HuH-7.5 (cell line): ENCODE data around the gene ABHD16B.
A peak's percentile ranks its signal among the peaks of the same experiment; 100 is the strongest.
"Not testable (repeated sequence)": the region's sequence is repeated elsewhere in the genome, so short reads cannot be mapped to it uniquely, and the experiment has no call there.

Experiments
- DNase-seq: peaks from one replicate; pipeline ENCODE4 v3.0.0; 2011; ENCODE audit warnings: low spot score

The ABHD16B gene

DNA sequence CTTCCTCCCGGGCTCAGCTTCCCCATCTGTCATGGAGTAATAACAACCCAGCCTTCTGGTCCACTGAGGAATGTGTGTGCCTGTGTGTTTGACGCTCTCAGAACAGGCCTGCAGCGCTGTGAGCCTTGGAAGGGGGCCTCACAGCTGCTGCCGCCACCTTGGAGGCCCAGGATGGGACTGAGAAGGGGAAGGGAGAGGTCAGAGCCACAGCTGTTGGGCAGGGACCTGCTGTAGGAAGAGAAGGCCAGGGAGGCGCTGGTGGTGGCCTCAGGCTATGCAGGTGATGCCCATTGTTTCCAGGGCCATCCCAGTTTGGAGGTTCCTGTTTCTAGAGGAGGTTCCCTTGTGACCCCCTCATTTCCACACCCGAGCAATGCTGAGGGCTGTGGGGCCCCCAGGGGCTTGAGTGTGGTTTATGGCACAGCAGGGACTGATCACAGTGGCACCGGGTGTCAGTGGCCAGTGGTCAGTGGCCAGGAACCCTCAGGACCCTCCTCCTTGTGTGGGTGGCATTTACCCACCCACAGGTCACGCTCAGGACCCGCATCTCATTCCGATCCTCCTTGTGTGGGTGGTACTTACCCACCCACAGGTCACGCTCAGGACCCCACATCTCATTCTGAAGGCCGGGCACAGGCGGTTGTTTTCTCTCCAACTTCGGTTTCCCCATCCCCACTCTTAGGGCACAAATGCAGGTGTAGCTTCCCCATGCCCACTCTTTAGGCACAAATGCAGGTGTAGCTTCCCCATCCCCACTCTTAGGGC, 17.8 kb downstream of the ABHD16B start:
- DNase-seq = no peak

DNA sequence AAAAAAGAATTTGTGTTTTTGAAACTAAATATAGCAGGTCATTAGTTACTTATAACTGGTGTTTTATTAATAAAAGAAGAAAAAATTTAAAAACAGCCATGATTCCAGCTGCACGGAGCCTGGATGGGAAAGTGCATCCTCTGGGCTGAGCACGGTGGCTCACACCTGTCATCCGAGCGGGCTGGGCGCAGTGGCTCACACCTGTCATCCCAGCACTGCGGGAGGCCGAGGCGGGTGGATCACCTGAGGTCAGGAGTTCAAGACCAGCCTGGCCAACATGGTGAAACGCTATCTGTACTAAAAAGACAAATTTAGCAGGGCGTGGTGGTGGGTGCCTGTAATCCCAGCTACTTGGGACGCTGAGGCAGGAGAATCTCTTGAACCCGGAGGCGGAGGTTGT, 19.6 kb downstream of the ABHD16B start:
- not testable (repeated sequence) for DNase-seq

DNA sequence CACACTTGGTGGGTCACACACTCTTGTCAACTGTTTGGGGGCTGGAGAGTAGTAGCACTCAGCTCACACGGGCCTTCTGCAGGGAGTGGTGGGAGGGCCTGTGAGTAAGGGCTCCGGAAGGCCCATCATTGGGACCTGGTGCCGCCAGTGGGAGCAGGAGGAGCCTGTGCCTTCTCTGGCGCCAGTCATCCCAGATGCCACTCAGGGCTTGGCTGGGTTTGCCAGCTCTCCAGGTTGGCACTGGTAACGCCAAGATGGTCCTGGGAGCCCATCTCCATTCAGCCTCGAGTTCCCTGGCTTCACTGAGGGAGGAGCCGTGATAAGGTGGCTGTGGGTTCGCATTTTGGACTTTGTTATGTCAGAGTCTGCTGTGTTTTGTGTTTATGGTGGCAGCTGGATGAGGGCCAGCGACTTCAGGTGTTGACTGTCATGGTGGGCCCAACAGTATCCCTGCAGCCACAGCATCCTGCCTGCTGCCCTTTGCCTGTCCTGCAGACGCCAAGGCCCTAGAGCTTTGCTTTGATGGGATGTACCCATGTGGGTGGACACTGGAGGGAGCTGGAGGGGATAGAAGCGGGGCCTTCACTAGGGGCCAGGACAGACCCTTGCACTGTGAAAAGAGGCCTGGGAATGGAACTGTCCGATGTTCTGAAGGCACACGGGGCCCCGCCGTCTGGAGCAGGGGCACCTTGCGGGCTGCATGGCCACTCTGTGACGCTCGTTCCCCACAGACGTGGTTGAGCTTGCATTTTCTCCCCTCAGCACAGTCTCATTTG, 20.3 kb downstream of the ABHD16B start:
- DNase-seq = no peak

DNA sequence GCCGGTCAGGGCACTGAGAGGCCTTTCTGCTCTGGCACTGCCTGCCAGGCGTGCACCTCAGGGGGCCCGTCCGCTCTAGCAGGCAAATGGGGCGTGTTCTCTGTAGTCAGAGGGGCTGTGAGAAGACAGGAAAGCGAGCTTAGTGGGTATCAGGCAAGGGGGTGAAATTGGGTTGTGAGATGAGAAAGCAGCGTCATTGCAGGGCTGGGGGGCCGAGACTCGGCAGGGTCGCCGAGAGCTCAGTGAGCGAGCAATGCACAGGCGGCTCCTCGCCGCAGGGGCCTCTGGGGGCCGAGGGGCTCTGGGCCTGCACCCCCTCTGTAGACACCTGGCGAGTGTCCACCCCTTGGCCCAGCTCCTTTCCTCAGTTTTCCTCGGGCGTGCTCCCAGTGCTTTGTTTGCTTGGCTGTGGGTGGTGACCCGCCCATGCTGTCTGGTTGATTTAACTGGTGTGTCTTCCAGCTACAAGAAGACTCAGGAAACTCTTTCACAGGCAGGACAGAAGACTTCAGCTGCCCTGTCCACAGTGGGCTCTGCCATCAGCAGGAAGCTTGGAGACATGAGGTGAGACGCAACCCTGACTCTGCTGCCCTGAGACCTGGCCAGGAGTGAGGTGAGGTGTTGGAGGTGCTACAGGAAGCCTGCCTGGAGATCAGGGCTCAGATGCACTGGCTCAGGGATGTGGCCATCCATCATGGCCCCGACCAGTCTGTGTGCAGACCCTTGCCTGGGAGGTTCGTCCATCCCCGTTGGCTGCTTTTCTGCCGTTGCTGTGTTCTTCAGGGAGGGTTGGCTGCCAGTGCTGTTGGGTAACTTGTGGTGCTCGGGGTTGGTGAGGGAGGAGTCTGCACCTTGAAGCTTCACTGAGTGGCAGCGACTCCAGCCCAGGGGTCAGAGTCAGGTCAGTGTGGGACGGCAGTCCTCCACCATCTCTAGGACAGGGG, 21.2 kb downstream of the ABHD16B start:
- DNase-seq = no peak

DNA sequence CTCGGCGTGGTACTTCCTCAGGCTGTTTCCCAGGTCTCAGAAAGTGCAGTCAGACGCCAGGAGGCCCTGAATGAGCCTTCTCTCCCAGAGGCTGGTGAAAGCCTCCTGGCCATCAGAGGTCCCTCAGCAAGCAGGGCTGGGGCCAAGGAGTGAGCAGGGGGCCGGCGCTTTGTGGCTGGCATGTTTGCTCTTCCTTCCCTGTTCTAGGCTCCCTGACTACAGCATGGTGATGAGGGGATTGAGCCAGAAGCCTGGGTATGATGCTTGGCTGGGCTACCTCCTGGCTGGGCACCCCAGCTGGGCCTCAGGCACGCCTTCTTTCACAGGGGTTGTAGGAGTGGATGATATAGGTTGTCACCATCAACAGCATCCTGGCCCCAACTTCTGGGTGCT, 21.9 kb downstream of the ABHD16B start:
- no peak for DNase-seq

DNA sequence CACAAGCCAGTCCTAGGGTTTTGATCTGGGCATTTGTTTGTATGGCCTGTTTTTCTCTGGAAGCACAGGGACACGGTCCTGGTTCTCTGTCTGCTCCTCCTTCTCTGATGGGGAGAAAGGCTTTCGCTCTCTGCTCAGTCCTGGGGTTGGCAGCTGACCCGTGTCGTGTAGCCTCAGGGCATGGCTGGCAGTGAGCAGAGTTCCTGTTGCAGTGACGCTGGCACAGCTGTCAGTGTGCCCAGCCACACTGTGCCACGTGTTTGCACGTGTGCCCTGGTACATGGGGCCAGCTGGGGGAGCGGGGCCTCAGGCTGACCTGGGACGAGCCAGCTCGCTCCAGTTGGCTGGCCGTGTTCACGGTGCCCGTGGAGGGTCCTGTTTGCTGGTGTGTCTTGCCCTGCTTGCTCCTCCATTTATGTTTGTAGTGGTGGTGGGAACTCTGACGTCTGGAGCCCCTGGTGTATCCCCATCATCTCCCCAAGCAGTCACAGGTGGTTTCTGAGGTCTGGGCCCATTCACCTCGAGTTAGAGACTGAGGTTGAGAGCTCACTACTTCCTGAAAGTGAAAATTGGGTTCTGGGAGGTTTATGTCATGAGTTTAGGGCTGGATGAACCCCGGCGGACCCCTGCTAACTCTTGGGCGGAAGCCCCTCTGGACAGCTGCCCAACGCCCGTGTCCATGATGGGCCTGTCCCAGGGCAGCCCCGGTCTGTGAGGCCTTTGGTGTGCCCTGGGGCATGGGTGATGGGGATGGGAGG, 23.4 kb downstream of the ABHD16B start:
- DNase-seq = no peak

DNA sequence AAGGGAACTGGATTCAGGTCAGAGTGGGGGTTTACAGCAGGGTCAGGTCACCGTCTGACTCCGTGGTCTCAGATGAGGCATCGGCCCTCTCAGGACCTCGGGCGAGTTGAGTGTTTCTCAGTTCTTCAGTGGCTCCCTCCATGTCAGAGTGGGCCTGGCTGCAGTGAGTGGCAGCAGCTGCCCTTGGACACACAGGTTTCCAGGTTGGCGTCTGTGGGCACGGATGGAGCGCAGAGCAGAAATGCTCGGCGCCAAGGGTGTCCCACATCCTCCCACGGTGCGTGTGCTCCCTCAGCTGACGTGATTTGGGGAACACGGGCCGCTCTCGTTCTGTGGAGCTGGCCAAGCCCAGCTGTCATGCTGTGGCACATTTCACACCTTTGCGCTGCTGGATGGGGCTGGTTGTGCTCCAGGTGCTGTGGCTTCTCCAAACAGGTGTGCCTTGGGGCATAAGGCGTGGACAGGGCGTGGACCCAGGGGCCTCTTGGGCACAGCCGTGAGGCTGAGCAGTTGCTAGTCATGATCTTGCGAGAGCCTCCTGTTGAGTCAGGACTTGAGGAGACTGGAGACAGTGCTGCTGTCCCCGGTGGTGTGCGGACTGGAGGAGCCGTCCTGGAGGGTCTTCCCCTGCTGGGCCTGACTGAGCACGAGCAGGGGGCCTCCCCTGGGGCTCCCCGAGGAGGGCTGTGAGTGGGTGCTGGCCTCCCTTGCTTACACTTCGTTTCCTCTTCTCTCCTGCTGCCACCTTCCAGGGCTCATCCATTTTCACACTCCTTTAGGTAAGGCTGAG, 24.2 kb downstream of the ABHD16B start:
- no peak for DNase-seq

DNA sequence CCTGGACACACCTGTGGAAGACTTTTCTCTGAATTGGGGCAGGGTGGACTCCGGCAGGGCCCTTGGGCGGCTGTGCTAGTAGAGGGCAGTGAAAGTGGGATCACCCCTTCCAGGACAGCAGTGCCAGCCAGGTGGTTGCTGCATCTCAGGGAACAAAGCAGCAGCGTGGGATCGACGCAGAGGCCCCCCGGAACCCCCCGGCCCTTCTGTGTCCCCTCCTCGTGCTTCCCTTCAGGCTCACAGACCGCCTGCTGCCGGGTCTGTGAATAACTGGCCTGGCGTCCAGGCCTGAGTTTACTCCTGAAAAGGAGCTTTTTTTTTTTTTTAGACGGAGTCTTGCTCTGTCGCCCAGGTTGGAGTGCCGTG, 24.7 kb downstream of the ABHD16B start:
- no peak for DNase-seq

DNA sequence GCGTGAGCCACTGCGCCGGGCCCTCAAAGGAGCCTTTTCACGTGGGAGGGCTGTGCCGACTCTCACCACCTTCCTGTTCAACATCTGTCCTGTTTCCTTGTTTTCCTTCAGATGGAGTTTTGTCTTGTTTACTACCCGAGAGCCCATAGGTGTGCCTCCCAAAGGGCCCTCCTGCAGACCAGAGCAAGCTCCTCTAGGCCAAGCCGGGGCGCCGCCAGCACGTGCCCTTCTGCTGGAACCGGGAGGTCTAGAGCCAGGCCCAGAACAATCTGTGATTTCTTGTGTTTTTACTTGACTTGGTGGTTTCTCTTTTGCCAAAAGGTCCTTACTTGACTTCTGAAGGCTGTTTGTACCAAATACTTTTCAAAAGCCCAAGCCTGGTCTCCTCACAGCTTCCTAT, 25.6 kb downstream of the ABHD16B start:
- DNase-seq = no peak

DNA sequence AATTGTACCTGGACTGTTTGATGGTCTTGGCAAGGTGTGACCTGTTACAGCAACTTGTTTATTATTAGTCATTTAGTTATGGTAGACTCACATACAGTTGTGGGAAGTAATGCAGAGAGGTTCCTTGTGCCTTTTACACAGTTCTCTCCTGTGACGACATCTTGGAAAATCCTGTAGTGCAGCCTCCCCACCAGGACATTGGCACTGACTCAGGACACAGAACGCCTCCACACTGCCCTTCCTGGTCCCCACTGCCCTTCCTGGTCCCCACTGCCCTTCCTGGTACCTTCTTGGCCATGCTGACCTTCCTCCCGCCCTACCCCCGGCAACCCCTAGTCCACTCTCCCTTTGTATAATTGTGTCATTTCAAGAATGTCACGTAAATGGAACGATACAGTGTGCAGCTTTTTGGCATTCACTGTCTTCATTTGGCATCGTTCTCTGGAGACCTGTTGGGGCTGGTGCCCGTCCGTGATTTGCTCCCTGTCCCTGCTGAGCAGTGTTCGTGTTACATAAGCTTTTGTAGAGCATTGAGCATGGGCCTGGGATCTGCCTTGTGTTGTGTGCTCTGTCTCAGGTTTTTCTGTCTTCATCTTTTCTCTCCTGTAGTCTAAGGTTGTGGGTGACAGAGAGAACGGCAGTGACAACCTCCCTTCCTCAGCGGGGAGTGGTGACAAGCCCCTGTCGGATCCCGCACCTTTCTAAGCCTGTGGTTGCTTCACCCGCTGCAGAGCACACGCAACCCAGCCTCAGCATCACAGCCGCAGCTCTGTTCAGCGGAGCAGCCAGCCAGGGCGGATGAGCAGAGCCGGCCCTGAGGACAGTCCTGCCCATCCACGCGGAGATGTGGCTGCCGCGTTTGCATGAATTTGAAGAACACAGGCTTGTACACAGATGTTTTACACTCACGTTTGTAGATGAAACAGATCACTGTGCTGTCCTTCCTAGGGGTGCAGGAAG, 28.2 kb downstream of the ABHD16B start:
- DNase-seq = no peak

DNA sequence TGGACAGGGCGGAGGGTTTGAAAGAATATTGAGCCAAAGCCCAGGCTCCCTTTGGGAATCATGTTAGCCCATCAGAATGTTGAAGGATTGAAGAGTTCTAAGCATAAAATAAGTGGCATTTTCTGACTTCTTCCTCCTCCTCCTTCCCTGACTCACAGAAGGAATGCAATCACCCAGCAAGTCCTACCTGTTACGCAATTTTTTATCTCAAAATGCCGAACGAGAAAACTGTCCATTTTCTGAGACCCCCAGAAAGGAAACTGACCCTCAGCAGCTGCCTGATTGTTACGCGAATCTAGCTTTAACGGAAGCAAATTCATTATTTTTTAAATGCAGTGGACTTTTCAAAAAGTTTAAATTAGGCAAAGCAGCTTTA, 28.9 kb downstream of the ABHD16B start:
- no peak for DNase-seq

DNA sequence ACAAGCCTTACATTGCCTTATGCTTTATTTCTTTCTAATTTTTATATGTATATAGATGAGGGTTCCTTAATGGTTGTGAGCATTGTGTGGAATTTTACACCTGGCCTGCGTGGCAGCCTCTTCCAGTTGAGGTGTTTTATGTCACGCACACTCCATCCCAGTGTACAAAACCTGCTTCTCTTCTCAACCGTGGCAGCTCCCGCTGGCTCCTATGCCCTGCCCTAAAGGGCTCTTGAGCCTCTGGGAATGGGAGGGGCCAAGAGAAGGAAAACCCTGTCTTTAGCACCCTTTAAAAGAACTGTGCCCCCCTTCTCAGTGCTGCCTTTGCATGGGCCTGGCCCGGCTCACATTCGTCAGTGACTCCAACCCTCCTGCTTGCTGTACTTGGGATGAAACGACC, 29.3 kb downstream of the ABHD16B start:
- no peak for DNase-seq

DNA sequence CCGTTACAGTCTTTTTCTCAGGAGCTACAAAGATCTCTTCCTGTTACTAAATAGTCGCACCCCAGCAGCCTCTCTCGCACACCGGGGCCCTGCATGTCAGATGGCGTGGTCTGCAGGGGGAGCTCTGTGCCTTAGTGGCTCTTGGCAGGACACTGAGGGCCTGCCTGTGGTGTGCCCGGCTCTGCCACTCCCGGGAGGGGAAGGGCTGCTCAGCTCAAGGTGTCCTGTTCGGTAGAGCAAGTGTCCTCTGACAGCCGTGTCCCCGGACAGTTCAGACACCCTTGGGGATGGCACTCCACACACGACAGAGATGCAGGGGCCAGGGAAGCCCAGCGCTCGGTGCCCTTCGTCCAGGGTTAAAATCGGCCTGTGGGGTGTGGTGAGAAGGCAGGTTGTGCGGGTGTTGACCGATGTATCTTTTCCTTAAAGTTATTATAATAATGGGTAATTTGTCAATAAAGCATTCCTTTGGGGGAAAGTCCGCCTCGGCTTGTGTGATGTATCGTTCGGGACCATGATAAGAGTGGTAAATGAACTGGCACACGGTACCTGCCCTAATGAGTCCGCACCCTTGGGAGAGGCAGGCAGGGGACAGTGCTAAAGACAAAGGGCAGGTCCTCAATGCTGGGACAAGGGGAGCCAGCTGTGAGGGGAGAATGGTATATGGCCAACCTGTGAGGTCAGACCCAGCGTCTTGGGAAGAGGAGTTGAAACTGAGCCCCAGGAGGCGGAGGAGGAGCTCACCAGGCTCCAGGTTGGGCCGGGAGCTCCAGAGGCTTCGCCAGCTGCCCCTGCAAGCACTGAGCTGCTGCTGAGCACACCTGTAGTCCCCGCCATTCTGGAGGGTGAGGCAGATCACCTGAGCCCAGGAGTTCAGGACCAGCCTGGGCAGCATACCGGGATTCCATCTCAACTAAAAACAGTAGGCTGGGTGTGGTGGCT, 30.0 kb downstream of the ABHD16B start:
- DNase-seq = no peak

DNA sequence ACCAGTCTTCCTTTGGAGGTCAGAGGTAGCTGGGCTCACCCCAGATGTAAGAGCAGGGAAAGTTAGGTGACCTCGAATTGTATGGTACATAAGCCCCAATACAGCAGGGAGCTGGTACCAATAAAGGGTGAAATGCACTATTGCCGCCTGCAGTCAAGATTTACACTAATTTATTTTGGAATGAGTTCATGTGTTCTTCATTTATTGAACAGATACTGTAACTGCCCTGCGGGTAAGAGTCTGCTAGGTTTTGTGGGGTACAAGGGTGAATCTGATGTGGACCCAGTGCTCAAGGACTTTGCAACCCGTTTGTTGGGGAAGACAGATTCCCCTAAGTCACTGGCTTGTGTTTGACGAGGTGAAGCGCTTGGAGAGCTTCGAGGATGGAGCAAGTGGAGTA, 31.1 kb downstream of the ABHD16B start:
- DNase-seq = no peak

DNA sequence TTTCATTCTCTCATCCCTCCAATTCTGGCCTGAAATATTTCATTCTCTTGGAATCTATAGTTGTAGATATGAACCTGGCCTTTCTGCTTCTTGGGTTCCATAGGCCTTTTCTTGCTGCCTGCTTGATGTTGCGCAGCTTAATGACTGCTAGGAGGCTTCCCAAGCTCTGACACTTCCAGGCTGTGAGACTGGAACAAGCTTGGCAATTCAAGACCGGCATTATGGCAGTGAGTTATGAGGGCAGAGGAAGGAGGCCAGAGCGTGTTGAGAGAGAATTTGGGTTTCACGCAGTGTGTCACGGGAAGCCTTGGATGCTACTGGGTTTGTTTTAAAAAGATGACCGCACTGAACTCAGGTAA, 32.7 kb downstream of the ABHD16B start:
- DNase-seq = no peak

DNA sequence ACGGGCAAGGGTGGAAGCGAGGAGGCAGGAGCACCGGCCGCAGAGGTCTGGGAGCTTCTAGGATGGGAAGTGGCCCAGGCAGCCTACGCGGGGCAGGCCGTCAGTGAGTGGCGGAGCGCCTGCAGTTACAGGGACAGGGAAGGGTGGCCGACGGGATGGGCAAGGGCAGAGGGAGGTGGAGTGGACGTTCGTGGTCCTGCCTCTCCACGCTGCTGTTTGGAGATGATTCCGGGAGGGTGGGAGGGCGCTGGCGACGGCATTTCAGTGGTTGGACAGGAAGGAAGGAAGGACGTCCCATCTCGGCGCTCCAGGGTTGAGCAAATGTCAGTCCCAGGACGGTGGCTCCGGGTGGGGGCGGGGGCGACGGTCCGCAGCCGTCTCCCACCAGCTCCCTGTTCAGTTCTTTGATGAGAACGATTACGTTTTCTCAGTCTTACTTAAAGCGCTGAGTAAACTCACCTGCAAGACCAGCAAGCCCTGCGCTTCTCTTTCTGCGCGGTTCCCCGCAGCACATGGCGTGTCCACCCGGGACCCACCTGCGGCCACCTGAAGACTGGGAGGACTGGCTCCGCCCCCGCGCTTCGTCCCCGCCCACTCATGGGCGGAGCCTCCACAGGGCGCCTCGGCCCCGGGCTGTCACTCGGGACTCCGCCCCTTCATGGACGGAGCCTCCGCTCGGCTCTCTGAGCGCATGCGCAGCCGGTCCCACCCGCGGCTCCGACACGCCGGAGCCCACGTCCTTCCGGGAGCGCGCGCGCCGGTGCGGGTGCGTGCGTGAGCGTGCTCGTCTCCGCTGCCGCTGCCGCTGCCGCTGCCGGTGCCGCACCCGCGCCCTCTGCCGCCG, 33.3 kb downstream of the ABHD16B start, which contains the start of gene DNAJC5:
TSS of gene DNAJC5 (plus strand) at position 769 of the 844 bp plus-strand sequence. CDS start 33,220 bp downstream, outside the sequence.
- peak; percentile 100 for DNase-seq

DNA sequence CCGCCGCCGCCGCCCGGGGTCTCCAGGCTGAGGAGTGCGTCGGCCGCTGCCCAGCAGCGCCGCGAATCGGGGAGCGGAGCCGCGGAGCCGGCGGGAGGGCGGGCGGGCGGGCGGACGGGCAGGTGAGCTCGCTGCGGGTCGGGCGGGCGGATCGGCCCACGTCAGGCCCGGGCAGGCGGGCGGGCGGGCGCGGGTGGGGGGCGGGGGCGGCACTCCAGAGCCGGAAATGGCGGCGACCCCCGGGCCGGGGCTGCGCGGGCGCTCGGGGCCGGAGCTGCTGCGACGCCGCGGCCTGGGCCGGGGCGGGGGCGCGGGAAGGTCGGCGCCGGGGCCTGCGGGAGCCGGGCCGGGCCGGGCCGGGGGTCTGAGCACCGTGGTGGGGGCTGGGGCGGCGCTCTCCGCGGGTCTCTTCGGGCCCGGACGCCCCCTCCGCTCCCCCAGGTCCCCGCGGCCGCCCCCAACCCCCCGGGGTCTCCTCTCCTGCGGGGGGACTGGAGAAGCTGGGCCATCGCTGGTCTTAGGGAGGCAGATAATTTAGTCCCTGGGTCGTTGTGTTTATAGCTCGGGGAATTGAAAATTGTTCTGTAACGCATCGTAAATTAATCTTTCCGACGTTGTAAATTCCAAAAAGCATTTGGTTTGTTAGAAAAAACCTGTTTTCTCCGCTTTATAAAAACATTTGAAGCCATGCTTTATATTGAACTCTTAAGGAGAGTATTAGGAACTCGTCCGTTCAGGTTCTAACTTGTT, 34.1 kb downstream of the ABHD16B start:
- no peak for DNase-seq
